Measurements from ENCODE around the gene MRTFB.

Gene MRTFB

DNA sequence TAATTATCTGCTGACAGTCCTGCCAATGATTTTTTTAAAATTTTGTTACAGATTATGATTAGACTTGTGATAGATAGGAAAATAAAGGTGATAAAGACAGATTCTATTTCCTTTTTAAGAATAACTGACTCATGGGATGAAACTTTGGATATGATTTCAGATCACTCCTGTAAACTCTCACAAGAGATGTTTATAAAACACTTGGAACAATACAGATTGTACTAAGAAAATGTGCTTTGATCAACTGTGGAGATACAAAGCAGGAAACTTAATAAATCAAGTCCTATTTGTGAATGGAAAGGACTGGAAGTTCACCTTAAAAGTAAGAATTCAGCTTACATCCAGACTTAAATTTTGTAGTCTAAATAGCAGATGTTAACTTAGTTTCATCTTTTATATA is 21.4 kb downstream of the MRTFB start:
- H3K9me3 ChIP-seq (replicated peaks; ENCODE audit: insufficient read depth, low read length) = no peaks in the 10 kb centered on the region
- no peaks in the 10 kb centered on the region for H3K9me2 ChIP-seq (replicated peaks; ENCODE audit: insufficient read depth, low read length)
- no peaks in the 10 kb centered on the region for H3K79me2 ChIP-seq (ENCODE audit: low read length)
- H4K20me1 ChIP-seq (ENCODE audit: insufficient read depth, low read length) = no peaks in the 10 kb centered on the region
- no peaks in the 10 kb centered on the region for H3K27me3 ChIP-seq (replicated peaks; ENCODE audit: insufficient read depth, low read length)
- no peak for DNase-seq
- H3K36me3 ChIP-seq (replicated peaks; ENCODE audit: insufficient read depth, low read length) = no peaks in the 10 kb centered on the region
- TF ChIP-seq EZH2phosphoT487 (IDR thresholded peaks at IDR 0.05; ENCODE audit: low read length) = no peak
- TF ChIP-seq, protein P1, sequence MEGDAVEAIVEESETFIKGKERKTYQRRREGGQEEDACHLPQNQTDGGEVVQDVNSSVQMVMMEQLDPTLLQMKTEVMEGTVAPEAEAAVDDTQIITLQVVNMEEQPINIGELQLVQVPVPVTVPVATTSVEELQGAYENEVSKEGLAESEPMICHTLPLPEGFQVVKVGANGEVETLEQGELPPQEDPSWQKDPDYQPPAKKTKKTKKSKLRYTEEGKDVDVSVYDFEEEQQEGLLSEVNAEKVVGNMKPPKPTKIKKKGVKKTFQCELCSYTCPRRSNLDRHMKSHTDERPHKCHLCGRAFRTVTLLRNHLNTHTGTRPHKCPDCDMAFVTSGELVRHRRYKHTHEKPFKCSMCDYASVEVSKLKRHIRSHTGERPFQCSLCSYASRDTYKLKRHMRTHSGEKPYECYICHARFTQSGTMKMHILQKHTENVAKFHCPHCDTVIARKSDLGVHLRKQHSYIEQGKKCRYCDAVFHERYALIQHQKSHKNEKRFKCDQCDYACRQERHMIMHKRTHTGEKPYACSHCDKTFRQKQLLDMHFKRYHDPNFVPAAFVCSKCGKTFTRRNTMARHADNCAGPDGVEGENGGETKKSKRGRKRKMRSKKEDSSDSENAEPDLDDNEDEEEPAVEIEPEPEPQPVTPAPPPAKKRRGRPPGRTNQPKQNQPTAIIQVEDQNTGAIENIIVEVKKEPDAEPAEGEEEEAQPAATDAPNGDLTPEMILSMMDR (IDR thresholded peaks at IDR 0.05; ENCODE audit: low read length) = no peak
- TF ChIP-seq EZH2 (optimal IDR thresholded peaks at IDR 0.05; ENCODE audit: low read depth, low read length) = no peak
- H3K27ac ChIP-seq (ENCODE audit: low read length) = no peak overlapping the region
- H3K4me2 ChIP-seq (ENCODE audit: low read depth, low read length) = no peak overlapping the region
- no peaks in the 10 kb centered on the region for H3K4me1 ChIP-seq (ENCODE audit: low read length)
- no peak overlapping the region for H2AFZ ChIP-seq (ENCODE audit: low read length)
- H3K9ac ChIP-seq (ENCODE audit: low read length) = no peak overlapping the region
- no peaks in the 10 kb centered on the region for H3F3A ChIP-seq (ENCODE audit: insufficient read depth, low read length)
- H3K4me3 ChIP-seq (ENCODE audit: low read length) = no peak overlapping the region

GRCh38 chr16:14095883-14096551 is 24.9 kb downstream of the MRTFB start:
- Histone ChIP-seq H3K27me3 (replicated peaks; ENCODE audit: insufficient read depth, low read length) (no peaks in the 10 kb centered on the region), H3K4me2 (ENCODE audit: low read depth, low read length) (no peak overlapping the region), H3K9ac (ENCODE audit: low read length) (no peak overlapping the region), H2AFZ (ENCODE audit: low read length) (no peak overlapping the region), H3K4me1 (ENCODE audit: low read length) (peaks cover under 1% of the 10 kb centered on the region; the same call in 1 of the 2 replicates), H4K20me1 (ENCODE audit: insufficient read depth, low read length) (no peaks in the 10 kb centered on the region), H3K9me3 (replicated peaks; ENCODE audit: insufficient read depth, low read length) (no peaks in the 10 kb centered on the region), H3K4me3 (ENCODE audit: low read length) (no peak overlapping the region), H3K79me2 (ENCODE audit: low read length) (no peaks in the 10 kb centered on the region), H3K36me3 (replicated peaks; ENCODE audit: insufficient read depth, low read length) (no peaks in the 10 kb centered on the region), H3K9me2 (replicated peaks; ENCODE audit: insufficient read depth, low read length) (no peaks in the 10 kb centered on the region), H3F3A (ENCODE audit: insufficient read depth, low read length) (no peaks in the 10 kb centered on the region), H3K27ac (ENCODE audit: low read length) (no peak overlapping the region)
- TF ChIP-seq EZH2 (optimal IDR thresholded peaks at IDR 0.05; ENCODE audit: low read depth, low read length) = no peak
- no peak for TF ChIP-seq EZH2phosphoT487 (IDR thresholded peaks at IDR 0.05; ENCODE audit: low read length)
- TF ChIP-seq, protein P1 (IDR thresholded peaks at IDR 0.05; ENCODE audit: low read length) = no peak
- DNase-seq = no peak

GRCh38 chr16:14097182-14097959 is 26.3 kb downstream of the MRTFB start:
- Histone ChIP-seq H3K27me3 (replicated peaks; ENCODE audit: insufficient read depth, low read length) (no peaks in the 10 kb centered on the region), H3K9me2 (replicated peaks; ENCODE audit: insufficient read depth, low read length) (no peaks in the 10 kb centered on the region), H3K4me1 (ENCODE audit: low read length) (peaks cover 9% of the 10 kb centered on the region; the same call in 1 of the 2 replicates), H3K9me3 (replicated peaks; ENCODE audit: insufficient read depth, low read length) (no peaks in the 10 kb centered on the region), H2AFZ (ENCODE audit: low read length) (no peak overlapping the region), H3K36me3 (replicated peaks; ENCODE audit: insufficient read depth, low read length) (no peaks in the 10 kb centered on the region), H3K4me2 (ENCODE audit: low read depth, low read length) (no peak overlapping the region), H3K27ac (ENCODE audit: low read length) (no peak overlapping the region), H3K4me3 (ENCODE audit: low read length) (no peak overlapping the region), H3K9ac (ENCODE audit: low read length) (no peak overlapping the region), H4K20me1 (ENCODE audit: insufficient read depth, low read length) (no peaks in the 10 kb centered on the region), H3F3A (ENCODE audit: insufficient read depth, low read length) (no peaks in the 10 kb centered on the region), H3K79me2 (ENCODE audit: low read length) (no peaks in the 10 kb centered on the region)
- DNase-seq = no peak
- no peak for TF ChIP-seq EZH2phosphoT487 (IDR thresholded peaks at IDR 0.05; ENCODE audit: low read length)
- TF ChIP-seq, protein P1 (IDR thresholded peaks at IDR 0.05; ENCODE audit: low read length) = no peak
- TF ChIP-seq EZH2 (optimal IDR thresholded peaks at IDR 0.05; ENCODE audit: low read depth, low read length) = no peak
